ENCODE data around the gene MPPED1. TPM values are rescaled to one million over a fixed set of nuclear protein-coding genes. Genes with fewer than 3 reads are reported as not detected.
A peak's percentile ranks its signal among the peaks of the same experiment; 100 is the strongest.

Gene MPPED1
- total and polyA plus RNA-seq, 2 of the 13 experiments (the other 11 are each of a cell fraction or from before 2014, with no cell fraction given): 0.77 TPM; not detected in 1

DNA sequence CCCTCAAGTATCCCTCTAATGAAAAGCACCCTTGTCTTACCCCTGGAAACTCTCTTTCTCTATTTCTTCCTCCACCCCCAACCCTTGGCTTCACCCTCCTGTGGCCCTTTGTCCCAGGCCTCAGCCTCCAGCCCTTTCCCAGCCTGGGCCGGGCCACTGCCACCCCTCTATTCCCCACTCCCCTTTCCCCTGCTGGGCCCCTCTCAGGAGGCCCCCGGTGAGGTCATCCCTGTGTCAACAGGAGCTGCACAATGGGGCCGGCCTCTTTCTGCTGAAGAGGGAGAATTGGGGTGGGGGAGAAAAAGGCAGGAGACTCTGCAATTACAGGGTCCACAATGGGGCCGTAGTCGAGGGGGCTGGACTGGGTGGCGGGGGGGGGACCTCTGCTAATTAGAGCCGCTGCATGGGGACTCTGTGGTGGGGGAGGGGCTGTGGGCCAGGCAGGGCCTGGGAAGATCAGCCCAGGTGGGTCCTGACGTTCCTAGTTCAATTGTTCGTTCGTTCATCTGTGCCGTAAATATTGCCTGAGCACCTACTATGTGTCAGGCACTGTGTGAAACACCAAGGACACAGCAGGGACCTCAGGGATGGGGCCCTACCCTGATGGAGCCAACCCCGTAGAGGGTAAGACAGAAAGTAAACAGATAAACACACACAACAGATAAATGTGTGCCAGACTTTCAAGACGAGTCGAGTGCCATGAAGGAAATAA, 18.5 kb upstream of the MPPED1 start (continued):
- TF ChIP-seq, protein P1, sequence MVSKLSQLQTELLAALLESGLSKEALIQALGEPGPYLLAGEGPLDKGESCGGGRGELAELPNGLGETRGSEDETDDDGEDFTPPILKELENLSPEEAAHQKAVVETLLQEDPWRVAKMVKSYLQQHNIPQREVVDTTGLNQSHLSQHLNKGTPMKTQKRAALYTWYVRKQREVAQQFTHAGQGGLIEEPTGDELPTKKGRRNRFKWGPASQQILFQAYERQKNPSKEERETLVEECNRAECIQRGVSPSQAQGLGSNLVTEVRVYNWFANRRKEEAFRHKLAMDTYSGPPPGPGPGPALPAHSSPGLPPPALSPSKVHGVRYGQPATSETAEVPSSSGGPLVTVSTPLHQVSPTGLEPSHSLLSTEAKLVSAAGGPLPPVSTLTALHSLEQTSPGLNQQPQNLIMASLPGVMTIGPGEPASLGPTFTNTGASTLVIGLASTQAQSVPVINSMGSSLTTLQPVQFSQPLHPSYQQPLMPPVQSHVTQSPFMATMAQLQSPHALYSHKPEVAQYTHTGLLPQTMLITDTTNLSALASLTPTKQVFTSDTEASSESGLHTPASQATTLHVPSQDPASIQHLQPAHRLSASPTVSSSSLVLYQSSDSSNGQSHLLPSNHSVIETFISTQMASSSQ (IDR thresholded peaks at IDR 0.05; ENCODE audit: low read depth): no peak
- TF ChIP-seq, protein P1 (CRISPR knock-in tag; IDR thresholded peaks at IDR 0.05; ENCODE audit: borderline replicate concordance): no peak
- TF ChIP-seq KDM6A (CRISPR knock-in tag; IDR thresholded peaks at IDR 0.05; ENCODE audit: low read depth) (peak; percentile 83), YY1 (IDR thresholded peaks at IDR 0.05; ENCODE audit: insufficient read depth, insufficient replicate concordance, low read depth, low read length) (no peak), SRSF4 (IDR thresholded peaks at IDR 0.05; ENCODE audit: low read depth, low read length, poor library complexity, severe bottlenecking) (no peak), SOX6 (IDR thresholded peaks at IDR 0.05) (no peak), SOX6 (CRISPR knock-in tag; IDR thresholded peaks at IDR 0.05) (peak; percentile 89), NRL (CRISPR knock-in tag; IDR thresholded peaks at IDR 0.05; ENCODE audit: borderline replicate concordance) (0 out of 2 replicates have a peak, but pooled peaks have one; percentile 47), ZNF34 (CRISPR knock-in tag; IDR thresholded peaks at IDR 0.05; ENCODE audit: borderline replicate concordance) (no peak), ZNF44 (CRISPR knock-in tag; IDR thresholded peaks at IDR 0.05) (no peak), NR2F6 (IDR thresholded peaks at IDR 0.05) (peak; percentile 74), NR2F6 (CRISPR knock-in tag; IDR thresholded peaks at IDR 0.05) (peak; percentile 80), THYN1 (CRISPR knock-in tag; IDR thresholded peaks at IDR 0.05; ENCODE audit: borderline replicate concordance, low read depth) (no peak), ZSCAN20 (CRISPR knock-in tag; IDR thresholded peaks at IDR 0.05; ENCODE audit: borderline replicate concordance) (no peak), ZSCAN9 (CRISPR knock-in tag; IDR thresholded peaks at IDR 0.05; ENCODE audit: borderline replicate concordance) (0 out of 2 replicates have a peak, but pooled peaks have one; percentile 33)
- TF ChIP-seq, protein P2, sequence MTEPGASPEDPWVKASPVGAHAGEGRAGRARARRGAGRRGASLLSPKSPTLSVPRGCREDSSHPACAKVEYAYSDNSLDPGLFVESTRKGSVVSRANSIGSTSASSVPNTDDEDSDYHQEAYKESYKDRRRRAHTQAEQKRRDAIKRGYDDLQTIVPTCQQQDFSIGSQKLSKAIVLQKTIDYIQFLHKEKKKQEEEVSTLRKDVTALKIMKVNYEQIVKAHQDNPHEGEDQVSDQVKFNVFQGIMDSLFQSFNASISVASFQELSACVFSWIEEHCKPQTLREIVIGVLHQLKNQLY (CRISPR knock-in tag; IDR thresholded peaks at IDR 0.05): 0 out of 2 replicates have a peak, but pooled peaks have one; percentile 20
- TF ChIP-seq, protein P3, sequence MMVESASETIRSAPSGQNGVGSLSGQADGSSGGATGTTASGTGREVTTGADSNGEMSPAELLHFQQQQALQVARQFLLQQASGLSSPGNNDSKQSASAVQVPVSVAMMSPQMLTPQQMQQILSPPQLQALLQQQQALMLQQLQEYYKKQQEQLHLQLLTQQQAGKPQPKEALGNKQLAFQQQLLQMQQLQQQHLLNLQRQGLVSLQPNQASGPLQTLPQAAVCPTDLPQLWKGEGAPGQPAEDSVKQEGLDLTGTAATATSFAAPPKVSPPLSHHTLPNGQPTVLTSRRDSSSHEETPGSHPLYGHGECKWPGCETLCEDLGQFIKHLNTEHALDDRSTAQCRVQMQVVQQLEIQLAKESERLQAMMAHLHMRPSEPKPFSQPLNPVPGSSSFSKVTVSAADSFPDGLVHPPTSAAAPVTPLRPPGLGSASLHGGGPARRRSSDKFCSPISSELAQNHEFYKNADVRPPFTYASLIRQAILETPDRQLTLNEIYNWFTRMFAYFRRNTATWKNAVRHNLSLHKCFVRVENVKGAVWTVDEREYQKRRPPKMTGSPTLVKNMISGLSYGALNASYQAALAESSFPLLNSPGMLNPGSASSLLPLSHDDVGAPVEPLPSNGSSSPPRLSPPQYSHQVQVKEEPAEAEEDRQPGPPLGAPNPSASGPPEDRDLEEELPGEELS (CRISPR knock-in tag; IDR thresholded peaks at IDR 0.05): peak; percentile 71
- TF ChIP-seq, protein P4, sequence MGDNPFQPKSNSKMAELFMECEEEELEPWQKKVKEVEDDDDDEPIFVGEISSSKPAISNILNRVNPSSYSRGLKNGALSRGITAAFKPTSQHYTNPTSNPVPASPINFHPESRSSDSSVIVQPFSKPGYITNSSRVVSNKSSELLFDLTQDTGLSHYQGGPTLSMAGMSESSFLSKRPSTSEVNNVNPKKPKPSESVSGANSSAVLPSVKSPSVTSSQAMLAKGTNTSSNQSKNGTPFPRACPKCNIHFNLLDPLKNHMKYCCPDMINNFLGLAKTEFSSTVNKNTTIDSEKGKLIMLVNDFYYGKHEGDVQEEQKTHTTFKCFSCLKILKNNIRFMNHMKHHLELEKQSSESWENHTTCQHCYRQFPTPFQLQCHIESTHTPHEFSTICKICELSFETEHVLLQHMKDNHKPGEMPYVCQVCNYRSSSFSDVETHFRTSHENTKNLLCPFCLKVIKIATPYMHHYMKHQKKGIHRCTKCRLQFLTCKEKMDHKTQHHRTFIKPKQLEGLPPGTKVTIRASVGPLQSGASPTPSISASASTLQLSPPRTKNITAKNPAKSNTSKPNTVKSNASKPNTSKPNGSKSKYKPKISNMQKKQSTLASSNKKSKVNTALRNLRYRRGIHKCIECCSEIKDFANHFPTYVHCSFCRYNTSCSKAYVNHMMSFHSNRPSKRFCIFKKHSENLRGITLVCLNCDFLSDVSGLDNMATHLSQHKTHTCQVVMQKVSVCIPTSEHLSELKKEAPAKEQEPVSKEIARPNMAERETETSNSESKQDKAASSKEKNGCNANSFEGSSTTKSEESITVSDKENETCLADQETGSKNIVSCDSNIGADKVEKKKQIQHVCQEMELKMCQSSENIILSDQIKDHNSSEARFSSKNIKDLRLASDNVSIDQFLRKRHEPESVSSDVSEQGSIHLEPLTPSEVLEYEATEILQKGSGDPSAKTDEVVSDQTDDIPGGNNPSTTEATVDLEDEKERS (CRISPR knock-in tag; IDR thresholded peaks at IDR 0.05): no peak
